Spleen (tissue), 7 donors: ENCODE measurements around the gene DNAJC15.

Experiments used
- CTCF ChIP-seq, 11 experiments: fragments of 200-600 bp in 7 of 11; fragments of 450-650 bp in 4 of 11; sonication (generic) in 4 of 11; IDR thresholded peaks in 8 of 11; conservative IDR thresholded peaks in 3 of 11; 1 replicate in 7 of 11; 2 replicates in 4 of 11; pipeline versions ENCODE4 v1.4.0 to v1.8.0; 2016 to 2021; ENCODE audit warnings: antibody characterized with exemption in 11 of 11, inconsistent platforms in 4 of 11, mild to moderate bottlenecking in 1 of 11
- POLR2A ChIP-seq, 3 donors: fragments of 450-650 bp; IDR thresholded peaks; one replicate each; pipeline ENCODE4 v1.5.1; 2017; ENCODE audit warnings: antibody characterized with exemption in 3 of 3, mild to moderate bottlenecking in 1 of 3
- POLR2AphosphoS5 ChIP-seq, 3 donors: sonication (generic); formaldehyde crosslinking; IDR thresholded peaks; one replicate each; pipeline ENCODE4 v1.5.1; 2017; ENCODE audit warnings: antibody characterized with exemption in 3 of 3
- donor health status: DM: no; HTN: no; CAD: no; lungs with moderate emphysema.
- donor health status: DM: no; HTN: no; CAD: no.
- donor health status: DM: no; HTN: no; CAD: no.

GRCh38 chr13:43136920-43137575 is 113.7 kb downstream of the DNAJC15 start:
- TF ChIP-seq POLR2AphosphoS5 (IDR thresholded peaks at IDR 0.05) (no peak), CTCF (IDR thresholded peaks at IDR 0.05 in 8 of 11, conservative IDR thresholded peaks at IDR 0.05 in 3 of 11) (no peak), POLR2A (IDR thresholded peaks at IDR 0.05) (no peak)
